OCI-LY3 (cell line): ENCODE measurements around the gene POLDIP3.
"Not testable (repeated sequence)": the region's sequence is repeated elsewhere in the genome, so short reads cannot be mapped to it uniquely, and the experiment has no call there.

Source experiments
- H2AFZ ChIP-seq: fragments of 200-600, 300-600 bp; shearing (Covaris generic); 2 replicates; pipeline ENCODE4 v1.6.0; 2014; ENCODE audit warnings: antibody characterized with exemption, low read depth, low read length
- H3K27ac ChIP-seq: fragments of 200-600, 300-600 bp; sonication (generic); 2 replicates; pipeline ENCODE4 v1.5.1; 2014; ENCODE audit warnings: mild to moderate bottlenecking, low read length, moderate library complexity, mixed read lengths
- H3K27me3 ChIP-seq: fragments of 200-600, 300-600 bp; sonication (generic); 2 replicates; pipeline ENCODE4 v1.6.1; 2014; ENCODE audit warnings: low read depth, low read length, mixed read lengths
- H3K36me3 ChIP-seq: fragments of 200-600, 300-600 bp; sonication (generic); replicated peaks from 2 replicates; pipeline ENCODE3; 2014; ENCODE audit warnings: low read depth, low read length, mixed read lengths
- H3K4me1 ChIP-seq: fragments of 300-600, 200-600 bp; sonication (generic); 2 replicates; pipeline ENCODE4 v1.6.1; 2014; ENCODE audit warnings: low read length, mixed read lengths
- H3K4me2 ChIP-seq: fragments of 200-600, 300-600 bp; sonication (generic); 2 replicates; pipeline ENCODE4 v1.6.1; 2014; ENCODE audit warnings: low read length, mixed read lengths
- H3K4me3 ChIP-seq: fragments of 300-600, 200-600 bp; sonication (generic); 2 replicates; pipeline ENCODE4 v1.5.1; 2014; ENCODE audit warnings: antibody characterized with exemption, mild to moderate bottlenecking, low read length, moderate library complexity
- H3K79me2 ChIP-seq: fragments of 300-600, 200-600 bp; shearing (Covaris generic); 2 replicates; pipeline ENCODE4 v1.6.1; 2014; ENCODE audit warnings: mild to moderate bottlenecking, low read length, mixed read lengths
- H3K9ac ChIP-seq: fragments of 300-600, 200-600 bp; shearing (Covaris generic); 2 replicates; pipeline ENCODE4 v1.6.0; 2014; ENCODE audit warnings: mild to moderate bottlenecking, low read length, moderate library complexity
- H3K9me3 ChIP-seq: fragments of 200-600, 300-600 bp; shearing (Covaris generic); 2 replicates; pipeline ENCODE4 v1.6.1; 2014; ENCODE audit warnings: low read length, mixed read lengths; ENCODE audit not compliant: insufficient read depth
- H4K20me1 ChIP-seq: fragments of 200-600, 300-600 bp; sonication (generic); 2 replicates; pipeline ENCODE4 v1.6.1; 2016; ENCODE audit warnings: low read length, mixed read lengths; ENCODE audit not compliant: insufficient read depth
- CTCF ChIP-seq: fragments of 200-600, 300-600 bp; sonication (generic); IDR thresholded peaks from 2 replicates; pipeline ENCODE4 v1.5.1; 2014; ENCODE audit warnings: antibody characterized with exemption, low read length, low read depth
- EZH2phosphoT487 ChIP-seq: fragments of 200-600 bp; shearing (Covaris generic); IDR thresholded peaks from 2 replicates; pipeline ENCODE4 v1.6.1; 2018; ENCODE audit warnings: antibody characterized with exemption, mixed run types, low read depth

The POLDIP3 gene

GRCh38 chr22:42585096-42585495 is 29.6 kb downstream of the POLDIP3 start:
- Histone ChIP-seq H3K4me1 (peaks cover 10% of the 10 kb centered on the region), H2AFZ (no peak overlapping the region), H3K27me3 (no peaks in the 10 kb centered on the region), H3K4me3 (no peak overlapping the region), H3K36me3 (peaks cover 42% of the 10 kb centered on the region), H3K9ac (no peak overlapping the region), H3K9me3 (no peaks in the 10 kb centered on the region), H4K20me1 (no peaks in the 10 kb centered on the region), H3K4me2 (no peak overlapping the region), H3K79me2 (peaks cover 24% of the 10 kb centered on the region), H3K27ac (no peak overlapping the region)
- TF ChIP-seq CTCF (no peak), EZH2phosphoT487 (no peak)

DNA sequence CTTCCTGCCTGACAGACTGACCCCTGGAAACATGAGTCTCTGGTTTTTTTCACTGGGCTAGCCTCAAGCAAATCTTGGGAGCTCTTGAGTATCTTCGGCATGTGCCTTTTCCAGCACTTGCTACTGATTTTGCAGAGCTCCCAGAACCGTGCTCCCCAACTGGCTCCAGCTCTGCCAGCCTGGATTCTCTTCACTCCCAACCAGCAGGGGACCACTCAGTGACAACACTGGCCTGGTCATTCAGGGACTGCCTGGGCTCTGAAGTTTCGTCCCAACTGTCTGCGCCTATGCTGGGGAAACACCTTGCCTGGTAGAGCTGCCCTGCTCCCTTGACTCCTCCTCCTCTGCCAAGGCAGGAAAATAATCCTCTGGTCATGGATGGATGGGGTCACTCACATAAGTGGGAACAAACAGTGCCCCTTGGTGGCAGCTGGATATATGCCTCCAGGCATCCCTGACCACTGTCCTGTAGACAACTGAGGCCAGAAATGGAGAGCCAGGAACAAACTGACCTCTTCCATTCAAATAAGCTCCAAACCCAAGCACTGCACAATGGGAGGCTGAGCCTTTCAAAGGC is 30.2 kb downstream of the POLDIP3 start:
- Histone ChIP-seq H3K4me1 (peaks cover 10% of the 10 kb centered on the region), H3K27me3 (no peaks in the 10 kb centered on the region)

GRCh38 chr22:42582987-42583386 is 31.7 kb downstream of the POLDIP3 start:
- Histone ChIP-seq H3K27me3 (no peaks in the 10 kb centered on the region), H4K20me1 (peaks cover 2% of the 10 kb centered on the region; the same call in 1 of the 2 replicates), H3K4me3 (no peak overlapping the region), H3K9me3 (no peaks in the 10 kb centered on the region), H3K4me1 (peaks cover 9% of the 10 kb centered on the region), H2AFZ (no peak overlapping the region), H3K4me2 (no peak overlapping the region), H3K79me2 (peaks cover 36% of the 10 kb centered on the region), H3K27ac (no peak overlapping the region), H3K9ac (no peak overlapping the region), H3K36me3 (peaks cover 34% of the 10 kb centered on the region)
- TF ChIP-seq EZH2phosphoT487 (no peak), CTCF (no peak)

More for the DNA sequence above, 30.2 kb downstream of the POLDIP3 start:
- no peak overlapping the region for H3K27ac ChIP-seq
- peaks cover 28% of the 10 kb centered on the region for H3K79me2 ChIP-seq
- no peak overlapping the region for H3K4me2 ChIP-seq
- peaks cover 39% of the 10 kb centered on the region for H3K36me3 ChIP-seq
- no peak overlapping the region for H3K4me3 ChIP-seq
- H3K9me3 ChIP-seq = no peaks in the 10 kb centered on the region
- peaks cover 2% of the 10 kb centered on the region; the same call in 1 of the 2 replicates for H4K20me1 ChIP-seq
- H3K9ac ChIP-seq = no peak overlapping the region
- H2AFZ ChIP-seq = no peak overlapping the region
- no peak for TF ChIP-seq CTCF
- no peak for TF ChIP-seq EZH2phosphoT487

GRCh38 chr22:42581762-42582716 is 32.6 kb downstream of the POLDIP3 start:
- Histone ChIP-seq H3K36me3 (peaks cover 28% of the 10 kb centered on the region), H3K27me3 (no peaks in the 10 kb centered on the region), H2AFZ (no peak overlapping the region)

DNA sequence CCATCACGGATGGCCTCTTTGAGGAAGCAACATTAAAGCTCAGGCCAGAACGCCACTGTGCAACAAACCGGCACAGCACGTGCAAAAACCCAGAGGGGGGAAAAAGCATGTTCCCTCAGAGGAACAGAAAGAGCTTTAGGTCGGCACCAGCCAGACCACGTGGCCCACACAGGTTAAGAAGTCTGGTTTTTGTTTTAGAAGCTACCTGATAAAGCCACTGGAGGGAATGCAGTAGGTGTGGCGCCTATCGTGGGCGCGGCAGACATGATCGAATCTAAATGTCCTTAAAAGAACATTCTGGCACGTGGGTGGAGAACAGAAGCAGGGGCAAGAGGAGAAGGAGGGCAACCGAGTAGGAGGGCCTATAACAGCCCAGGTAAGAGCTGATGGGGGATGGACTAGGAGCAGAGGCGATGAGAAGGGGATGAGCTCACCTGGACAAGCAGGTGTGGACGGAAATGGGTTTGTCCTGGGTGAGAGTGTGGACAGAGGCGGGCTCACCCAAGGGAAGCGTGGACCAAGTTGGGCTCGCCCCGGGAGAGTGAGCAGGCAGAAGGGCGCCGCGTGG is 33.4 kb downstream of the POLDIP3 start:
- Histone ChIP-seq H3K4me3 (peak overlapping the region; percentile 88), H3K9ac (peak overlapping the region; percentile 84), H3K27ac (peak overlapping the region; percentile 57), H3K79me2 (peaks cover 36% of the 10 kb centered on the region), H3K4me2 (peak overlapping the region; percentile 68), H3K36me3 (peaks cover 24% of the 10 kb centered on the region)
- not testable (repeated sequence) for H3K27me3 ChIP-seq, H3K9me3 ChIP-seq, H2AFZ ChIP-seq, H4K20me1 ChIP-seq, H3K4me1 ChIP-seq

More at GRCh38 chr22:42581762-42582716, 32.6 kb downstream of the POLDIP3 start:
- Histone ChIP-seq H3K9me3 (no peaks in the 10 kb centered on the region), H3K4me3 (peak overlapping the region; percentile 88), H3K4me2 (peak overlapping the region; percentile 72), H3K79me2 (peaks cover 36% of the 10 kb centered on the region), H3K27ac (peak overlapping the region; percentile 57), H4K20me1 (peaks cover 2% of the 10 kb centered on the region; the same call in 1 of the 2 replicates), H3K4me1 (peaks cover 6% of the 10 kb centered on the region), H3K9ac (peak overlapping the region; percentile 84)
- no peak for TF ChIP-seq CTCF
- TF ChIP-seq EZH2phosphoT487 = no peak
